ENCODE results near the gene TINAGL1. TPM values are rescaled to one million over a fixed set of nuclear protein-coding genes. Genes with fewer than 3 reads are reported as not detected.

The TINAGL1 gene
- total and polyA plus RNA-seq, 10 of the 15 experiments (the other 5 are each of a cell fraction or from before 2014, with no cell fraction given), result 0.20 to 0.49 (median 0.23) TPM; not detected in 7

GRCh38 chr1:31592132-31592531 lies 15.8 kb downstream of the TINAGL1 start:
- no peak for DNase-seq (ENCODE audit: low read depth, low spot score)
- intact Hi-C loops (cut with micrococcal nuclease; ENCODE audit: unreplicated experiment), result no loop called here
- no peak overlapping the region for H3K4me3 ChIP-seq
- SMC1A ChIA-PET (ENCODE audit: uncharacterized antibody, unreplicated experiment), result interaction anchor here (0.8 to 2.4 kb wide), 9 partner anchors 14 to 407 kb away, joined by 3 to 11 read pairs (median 3); no protein-coding TSS in a partner anchor
- no peaks in the 10 kb centered on the region; a peak in 1 of 4 replicates for H3K27me3 ChIP-seq (replicated peaks in 1 of 2; ENCODE audit: control insufficient read depth in 2 of 2, insufficient read depth in 2 of 2, low read length in 1 of 2)
- no peaks in the 10 kb centered on the region for H3K36me3 ChIP-seq (ENCODE audit: control insufficient read depth in 2 of 2, insufficient read depth in 2 of 2, low read length in 1 of 2)
- H3K79me2 ChIP-seq (ENCODE audit: control insufficient read depth, insufficient read depth, low read length), result no peaks in the 10 kb centered on the region
- RAD21 ChIA-PET (ENCODE audit: unreplicated experiment), result interaction anchor here (0.9 to 3.4 kb wide), 3 partner anchors 26 to 197 kb away, joined by 3 to 13 read pairs (median 4); no protein-coding TSS in a partner anchor
- no peaks in the 10 kb centered on the region for H4K20me1 ChIP-seq (ENCODE audit: control insufficient read depth, insufficient read depth)
- no peak for FAIRE-seq
- POLR2A ChIA-PET, result interaction anchor here (0.5 to 0.9 kb wide), 2 partner anchors 8 to 802 kb away, joined by 4 to 5 read pairs; no protein-coding TSS in a partner anchor
- H3K9me3 ChIP-seq (replicated peaks; ENCODE audit: control insufficient read depth, insufficient read depth, low read length), result no peaks in the 10 kb centered on the region
- H3K4me1 ChIP-seq (ENCODE audit: control insufficient read depth, insufficient read depth, low read length), result no peaks in the 10 kb centered on the region; the same call in 1 of the 2 replicates
- CTCF ChIA-PET, result interaction anchor here (1.1 to 5.1 kb wide), 13 partner anchors 9 to 198 kb away, joined by 4 to 39 read pairs (median 6); partner anchors contain the start of gene HCRTR1
- H2AFZ ChIP-seq (ENCODE audit: control insufficient read depth, low read depth, low read length), result no peak overlapping the region
- BruUV-seq (replicated peaks), result no TSS peak
- ATAC-seq, result no peak
- H3K9ac ChIP-seq (ENCODE audit: control insufficient read depth, insufficient read depth, low read length), result no peak overlapping the region
- no peak overlapping the region for H3K4me2 ChIP-seq (ENCODE audit: control insufficient read depth, insufficient read depth)
- no peak for TF ChIP-seq RAD21 (IDR thresholded peaks at IDR 0.05; ENCODE audit: insufficient read depth, low read depth, low read length)
- TF ChIP-seq SMAD5 (IDR thresholded peaks at IDR 0.05; ENCODE audit: low read depth), result no peak
- no peak for TF ChIP-seq ELK1 (IDR thresholded peaks at IDR 0.05; ENCODE audit: low read depth, low read length)
- no peak for TF ChIP-seq CHD1 (IDR thresholded peaks at IDR 0.05; ENCODE audit: low read depth, low read length)
- no peak for TF ChIP-seq GABPA (IDR thresholded peaks at IDR 0.05; ENCODE audit: low read depth)
- TF ChIP-seq ZNF217 (IDR thresholded peaks at IDR 0.05), result no peak
- no peak for TF ChIP-seq SIN3A (IDR thresholded peaks at IDR 0.05; ENCODE audit: low read depth, low read length)
- no peak for TF ChIP-seq SUPT20H (IDR thresholded peaks at IDR 0.05; ENCODE audit: borderline replicate concordance, control insufficient read depth, low read depth, low read length)
- TF ChIP-seq TARDBP (IDR thresholded peaks at IDR 0.05; ENCODE audit: borderline replicate concordance), result no peak
- TF ChIP-seq ZZZ3 (IDR thresholded peaks at IDR 0.05; ENCODE audit: control insufficient read depth, insufficient read length, low read depth), result no peak
- no peak for TF ChIP-seq LARP7 (IDR thresholded peaks at IDR 0.05)
- H3K27ac ChIP-seq (ENCODE audit: control insufficient read depth, insufficient read depth), result no peak overlapping the region
- in situ Hi-C loops (cut with MboI), result no loop called here

Data from GM12878 (cell line).